SK-N-SH treated with all-trans-retinoic acid at 6 μM for 48 hours (cell line): ENCODE results near the gene USP14.

Experiments
- ARNTL ChIP-seq: fragments of 450-650 bp; formaldehyde crosslinking; IDR thresholded peaks from 2 replicates; pipeline ENCODE4 v1.5.0; 2020; ENCODE audit warnings: low read depth, mild to moderate bottlenecking, moderate library complexity, borderline replicate concordance
- BACH2 ChIP-seq: fragments of 250-450 bp; sonication (Bioruptor Pico); IDR thresholded peaks from 2 replicates; pipeline ENCODE4 v1.9.0; 2021; ENCODE audit warnings: mild to moderate bottlenecking, borderline replicate concordance
- CSDC2 ChIP-seq: fragments of 250-450 bp; sonication (Bioruptor Pico); IDR thresholded peaks from 2 replicates; pipeline ENCODE4 v1.5.0; 2020; ENCODE audit warnings: mild to moderate bottlenecking, moderate library complexity
- ESRRG ChIP-seq: fragments of 250-450 bp; sonication (Bioruptor Pico); IDR thresholded peaks from 2 replicates; pipeline ENCODE4 v1.6.1; 2021; ENCODE audit warnings: mild to moderate bottlenecking
- GLIS3 ChIP-seq: fragments of 250-450 bp; sonication (Bioruptor Pico); IDR thresholded peaks from 2 replicates; pipeline ENCODE4 v1.5.0; 2020; ENCODE audit warnings: mild to moderate bottlenecking, moderate library complexity
- ISL1 ChIP-seq: fragments of 250-450 bp; sonication (Bioruptor Pico); IDR thresholded peaks from 2 replicates; pipeline ENCODE4 v2.1.2; 2022; ENCODE audit warnings: mild to moderate bottlenecking, moderate library complexity
- RARB ChIP-seq: fragments of 250-450 bp; sonication (Bioruptor Pico); IDR thresholded peaks from 2 replicates; pipeline ENCODE4 v1.8.0; 2021; ENCODE audit warnings: mild to moderate bottlenecking, moderate library complexity
- TCF4 ChIP-seq: fragments of 250-450 bp; sonication (Bioruptor Pico); IDR thresholded peaks from 2 replicates; pipeline ENCODE4 v1.8.0; 2021; ENCODE audit warnings: mild to moderate bottlenecking, moderate library complexity, borderline replicate concordance
- TOX ChIP-seq: fragments of 250-450 bp; sonication (Bioruptor Pico); IDR thresholded peaks from 2 replicates; pipeline ENCODE4 v1.8.0; 2021; ENCODE audit warnings: mild to moderate bottlenecking, moderate library complexity, borderline replicate concordance
- ZC3H10 ChIP-seq: fragments of 250-450 bp; sonication (Bioruptor Pico); IDR thresholded peaks from 2 replicates; pipeline ENCODE4 v1.5.1; 2021; ENCODE audit warnings: mild to moderate bottlenecking, moderate library complexity
- ZFP3 ChIP-seq: fragments of 250-450 bp; sonication (Bioruptor Pico); IDR thresholded peaks from 2 replicates; pipeline ENCODE4 v1.5.0; 2020; ENCODE audit warnings: mild to moderate bottlenecking, moderate library complexity
- ZFP30 ChIP-seq: fragments of 450-650 bp; formaldehyde crosslinking; IDR thresholded peaks from 2 replicates; pipeline ENCODE4 v1.5.0; 2022; ENCODE audit warnings: mild to moderate bottlenecking, moderate library complexity
- ZNF565 ChIP-seq: fragments of 450-650 bp; formaldehyde crosslinking; conservative IDR thresholded peaks from 2 replicates; pipeline ENCODE4 v1.5.0; 2020; ENCODE audit warnings: low read depth, mild to moderate bottlenecking, moderate library complexity
- TF ChIP-seq, protein P1 (sequence below): fragments of 250-450 bp; sonication (Bioruptor Pico); IDR thresholded peaks from 2 replicates; pipeline ENCODE4 v1.8.0; 2020; ENCODE audit warnings: mild to moderate bottlenecking, moderate library complexity, borderline replicate concordance

DNA sequence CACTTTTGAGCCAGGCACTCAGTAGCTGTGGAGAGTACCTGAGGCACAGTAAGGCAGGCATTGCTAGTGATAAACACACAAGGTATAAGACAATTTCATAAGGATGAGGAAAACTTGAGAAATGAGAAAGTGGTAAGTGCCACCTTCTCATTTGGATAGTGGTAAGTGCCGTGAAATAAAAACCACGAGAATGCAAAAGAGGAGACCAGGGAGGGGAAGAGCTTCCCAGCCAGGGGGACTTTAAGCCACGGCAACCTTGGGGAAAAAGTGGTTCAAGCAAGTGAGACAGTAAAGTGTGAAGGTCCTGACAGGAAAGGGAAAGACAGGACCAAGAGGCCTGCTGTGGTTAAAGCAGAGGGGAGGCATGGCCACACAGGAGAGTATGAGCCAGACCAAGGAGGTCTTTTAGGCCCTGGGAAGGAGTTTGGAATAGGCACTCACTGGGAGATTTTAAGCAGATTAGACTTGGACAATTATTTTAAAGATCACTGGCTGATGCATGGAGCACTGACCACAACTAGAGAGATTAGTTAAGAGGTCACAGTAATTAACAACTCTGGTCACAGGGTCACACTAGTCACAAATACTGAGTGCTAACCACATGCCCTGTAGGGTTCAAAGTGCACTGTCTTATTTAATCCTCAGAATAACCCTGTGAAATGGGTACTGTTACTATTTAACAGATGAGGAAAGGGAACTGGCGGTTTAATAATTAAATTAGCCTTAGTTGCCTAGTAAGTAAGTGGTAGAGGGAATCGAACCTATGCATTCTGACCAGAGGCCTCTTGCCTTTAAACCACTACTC lies 59.4 kb downstream of the USP14 start:
- TF ChIP-seq ZNF565 (CRISPR knock-in tag) (no peak), ZFP3 (no peak), TOX (CRISPR knock-in tag) (no peak), RARB (CRISPR knock-in tag) (no peak), ZC3H10 (no peak), CSDC2 (CRISPR knock-in tag) (no peak), BACH2 (CRISPR knock-in tag) (no peak), TCF4 (no peak), ARNTL (no peak), ISL1 (CRISPR knock-in tag) (no peak), ZFP30 (no peak), ESRRG (no peak), GLIS3 (no peak)
- TF ChIP-seq, protein P1, sequence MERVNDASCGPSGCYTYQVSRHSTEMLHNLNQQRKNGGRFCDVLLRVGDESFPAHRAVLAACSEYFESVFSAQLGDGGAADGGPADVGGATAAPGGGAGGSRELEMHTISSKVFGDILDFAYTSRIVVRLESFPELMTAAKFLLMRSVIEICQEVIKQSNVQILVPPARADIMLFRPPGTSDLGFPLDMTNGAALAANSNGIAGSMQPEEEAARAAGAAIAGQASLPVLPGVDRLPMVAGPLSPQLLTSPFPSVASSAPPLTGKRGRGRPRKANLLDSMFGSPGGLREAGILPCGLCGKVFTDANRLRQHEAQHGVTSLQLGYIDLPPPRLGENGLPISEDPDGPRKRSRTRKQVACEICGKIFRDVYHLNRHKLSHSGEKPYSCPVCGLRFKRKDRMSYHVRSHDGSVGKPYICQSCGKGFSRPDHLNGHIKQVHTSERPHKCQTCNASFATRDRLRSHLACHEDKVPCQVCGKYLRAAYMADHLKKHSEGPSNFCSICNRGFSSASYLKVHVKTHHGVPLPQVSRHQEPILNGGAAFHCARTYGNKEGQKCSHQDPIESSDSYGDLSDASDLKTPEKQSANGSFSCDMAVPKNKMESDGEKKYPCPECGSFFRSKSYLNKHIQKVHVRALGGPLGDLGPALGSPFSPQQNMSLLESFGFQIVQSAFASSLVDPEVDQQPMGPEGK (CRISPR knock-in tag) = no peak
